ENCODE measurements around the gene CHST8.

CHST8 gene

GRCh38 chr19:33686687-33687480 is 65.1 kb downstream of the CHST8 start:
- DNase-seq (ENCODE audit: extremely low read depth, insufficient read length) = no peak

GRCh38 chr19:33687481-33688170 is 65.9 kb downstream of the CHST8 start:
- no peak for TF ChIP-seq CTCF (IDR thresholded peaks at IDR 0.05; ENCODE audit: insufficient read depth, low read length, poor library complexity, severe bottlenecking)
- DNase-seq (ENCODE audit: extremely low read depth, insufficient read length) = no peak
- H3K36me3 ChIP-seq (ENCODE audit: control insufficient read depth, insufficient read depth, low read length) = no peaks in the 10 kb centered on the region
- no peak overlapping the region for H3K4me3 ChIP-seq (replicated peaks; ENCODE audit: low read depth, low read length)
- H3K27me3 ChIP-seq (replicated peaks; ENCODE audit: control insufficient read depth, insufficient read depth, low read length) = no peaks in the 10 kb centered on the region; the same call in none of the 2 replicates

More at GRCh38 chr19:33686687-33687480, 65.1 kb downstream of the CHST8 start:
- Histone ChIP-seq H3K36me3 (ENCODE audit: control insufficient read depth, insufficient read depth, low read length) (no peaks in the 10 kb centered on the region), H3K4me3 (replicated peaks; ENCODE audit: low read depth, low read length) (no peak overlapping the region), H3K27me3 (replicated peaks; ENCODE audit: control insufficient read depth, insufficient read depth, low read length) (no peaks in the 10 kb centered on the region; the same call in none of the 2 replicates)
- no peak for TF ChIP-seq CTCF (IDR thresholded peaks at IDR 0.05; ENCODE audit: insufficient read depth, low read length, poor library complexity, severe bottlenecking)

GRCh38 chr19:33688171-33688992 is 66.6 kb downstream of the CHST8 start:
- Histone ChIP-seq H3K27me3 (replicated peaks; ENCODE audit: control insufficient read depth, insufficient read depth, low read length) (no peaks in the 10 kb centered on the region; the same call in none of the 2 replicates), H3K4me3 (replicated peaks; ENCODE audit: low read depth, low read length) (no peak overlapping the region), H3K36me3 (ENCODE audit: control insufficient read depth, insufficient read depth, low read length) (no peaks in the 10 kb centered on the region)
- DNase-seq (ENCODE audit: extremely low read depth, insufficient read length) = no peak
- TF ChIP-seq CTCF (IDR thresholded peaks at IDR 0.05; ENCODE audit: insufficient read depth, low read length, poor library complexity, severe bottlenecking) = no peak

GRCh38 chr19:33689138-33689746 is 67.5 kb downstream of the CHST8 start:
- DNase-seq (ENCODE audit: extremely low read depth, insufficient read length) = no peak
- Histone ChIP-seq H3K36me3 (ENCODE audit: control insufficient read depth, insufficient read depth, low read length) (no peaks in the 10 kb centered on the region), H3K4me3 (replicated peaks; ENCODE audit: low read depth, low read length) (no peak overlapping the region), H3K27me3 (replicated peaks; ENCODE audit: control insufficient read depth, insufficient read depth, low read length) (no peaks in the 10 kb centered on the region; the same call in none of the 2 replicates)
- no peak for TF ChIP-seq CTCF (IDR thresholded peaks at IDR 0.05; ENCODE audit: insufficient read depth, low read length, poor library complexity, severe bottlenecking)

- no peaks in the 10 kb centered on the region; the same call in none of the 2 replicates for H3K27me3 ChIP-seq (replicated peaks; ENCODE audit: control insufficient read depth, insufficient read depth, low read length)
- no peak for DNase-seq (ENCODE audit: extremely low read depth, insufficient read length)
- H3K4me3 ChIP-seq (replicated peaks; ENCODE audit: low read depth, low read length) = no peak overlapping the region
- no peaks in the 10 kb centered on the region for H3K36me3 ChIP-seq (ENCODE audit: control insufficient read depth, insufficient read depth, low read length)
- TF ChIP-seq CTCF (IDR thresholded peaks at IDR 0.05; ENCODE audit: insufficient read depth, low read length, poor library complexity, severe bottlenecking) = no peak
Observed at GRCh38 chr19:33689868-33690267, 68.1 kb downstream of the CHST8 start.

Data from GM06990 (cell line).